Hepatocyte (in vitro differentiated cells): ENCODE data around the gene MICALL1. TPM values are rescaled to one million over a fixed set of nuclear protein-coding genes. Genes with fewer than 3 reads are reported as not detected.
A peak's percentile ranks its signal among the peaks of the same experiment; 100 is the strongest.

Experiments
- DNase-seq: peaks from one replicate; pipeline ENCODE4 v3.0.0-alpha.2; 2016; ENCODE audit warnings: low spot score
- H2AFZ ChIP-seq: fragments of 200-600 bp; sonication (generic); 2 replicates; pipeline ENCODE4 v1.6.0; 2016; ENCODE audit warnings: antibody characterized with exemption, mild to moderate bottlenecking
- H3K27ac ChIP-seq: fragments of 200-600 bp; sonication (generic); 2 replicates; pipeline ENCODE4 v1.5.1; 2016; ENCODE audit warnings: mild to moderate bottlenecking
- H3K27me3 ChIP-seq: fragments of 200-600 bp; sonication (generic); 2 replicates; pipeline ENCODE4 v1.6.1; 2016
- H3K36me3 ChIP-seq: fragments of 200-600 bp; sonication (generic); replicated peaks from 2 replicates; pipeline ENCODE4 v1.5.1; 2016; ENCODE audit warnings: low read depth; ENCODE audit not compliant: insufficient read depth
- H3K4me1 ChIP-seq: fragments of 200-600 bp; sonication (generic); 2 replicates; pipeline ENCODE4 v1.5.1; 2016; ENCODE audit warnings: mild to moderate bottlenecking, moderate library complexity; ENCODE audit not compliant: insufficient read depth
- H3K4me2 ChIP-seq: fragments of 200-600 bp; sonication (generic); 2 replicates; pipeline ENCODE4 v1.6.0; 2016
- H3K4me3 ChIP-seq: fragments of 200-600 bp; sonication (generic); 2 replicates; pipeline ENCODE4 v1.5.1; 2016; ENCODE audit warnings: mild to moderate bottlenecking
- H3K79me2 ChIP-seq: fragments of 200-600 bp; sonication (generic); 2 replicates; pipeline ENCODE4 v1.6.0; 2017; ENCODE audit warnings: mild to moderate bottlenecking
- H3K9me2 ChIP-seq: fragments of 200-600 bp; sonication (generic); replicated peaks from 2 replicates; pipeline ENCODE4 v1.6.0; 2017; ENCODE audit warnings: mild to moderate bottlenecking; ENCODE audit not compliant: insufficient read depth
- H3K9me3 ChIP-seq: fragments of 200-600 bp; sonication (generic); 2 replicates; pipeline ENCODE4 v1.5.1; 2016; ENCODE audit warnings: low read depth, mild to moderate bottlenecking
- H4K20me1 ChIP-seq: fragments of 200-600 bp; sonication (generic); 2 replicates; pipeline ENCODE4 v1.6.0; 2016; ENCODE audit warnings: mild to moderate bottlenecking; ENCODE audit not compliant: insufficient read depth, poor library complexity, severe bottlenecking
- EZH2 ChIP-seq: fragments of 200-600 bp; sonication (generic); IDR thresholded peaks from 2 replicates; pipeline ENCODE4 v1.6.1; 2016; ENCODE audit warnings: antibody characterized with exemption, mild to moderate bottlenecking, borderline replicate concordance
- EZH2phosphoT487 ChIP-seq: fragments of 200-600 bp; sonication (generic); IDR thresholded peaks from one replicate; pipeline ENCODE4 v1.6.1; 2018; ENCODE audit warnings: antibody characterized with exemption, mild to moderate bottlenecking, low read depth, moderate library complexity; ENCODE audit not compliant: unreplicated experiment, severe bottlenecking
- WGBS: methylation state at CpG from one replicate; pipeline ENCODE4 v1.1.6; 2016; ENCODE audit warnings: low lambda C conversion rate; ENCODE audit errors: missing lambda C conversion rate; 5-methylcytosine and 5-hydroxymethylcytosine counted together
- microRNA-seq: library from miRNA; unstranded; fragments of <30 nt; microRNA quantifications from one replicate; pipeline ENCODE4, GENCODE V29; 2017
- polyA plus RNA-seq: library from polyadenylated mRNA; unstranded; fragments of >200 nt; fragmentation: Nextera tagmentation; extraction: Ambion mirVana; gene quantifications from 2 replicates; pipeline ENCODE4 v1.2.1, GENCODE V29; 2016
- total RNA-seq: library from RNA; depleted of rRNA; stranded (reverse); fragments of >200 nt; gene quantifications from 2 replicates; pipeline ENCODE4 v1.2.3, GENCODE V29; 2014
- TF ChIP-seq, protein P1 (sequence below): fragments of 200-600 bp; sonication (generic); IDR thresholded peaks from 2 replicates; pipeline ENCODE4 v1.5.1; 2016; ENCODE audit warnings: antibody characterized with exemption, mild to moderate bottlenecking; ENCODE audit not compliant: poor library complexity

Gene MICALL1
- total and polyA plus RNA-seq, 2 experiments from 2014 or later, result 15.0 to 26.1 TPM

DNA sequence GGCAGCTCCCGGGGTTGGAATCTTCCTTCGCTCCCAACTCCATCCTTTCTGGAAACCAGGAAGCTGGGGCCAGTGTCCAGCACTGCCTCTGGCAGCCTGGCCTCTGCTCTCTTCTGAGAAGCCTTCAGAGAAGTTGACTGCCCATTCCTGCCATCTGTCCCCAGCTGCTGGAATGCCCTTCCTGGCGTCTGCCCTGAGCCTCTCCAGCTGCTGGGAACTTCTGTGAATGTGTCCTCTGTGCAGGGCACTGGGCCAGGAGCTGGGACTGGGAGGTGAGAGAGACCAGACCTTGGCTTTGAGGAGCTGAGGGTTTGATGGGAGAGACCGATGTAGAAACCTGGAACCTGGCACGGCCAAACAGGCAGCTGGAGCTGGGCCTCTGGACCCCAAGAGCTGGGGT is 84.2 kb downstream of the MICALL1 start:
- WGBS, result 94% methylated on average over 5 of the region's 5 CpGs
- H3K9me2 ChIP-seq, result no peaks in the 10 kb centered on the region
- H3K4me2 ChIP-seq, result no peak overlapping the region
- no peak overlapping the region for H3K27ac ChIP-seq
- no peak for DNase-seq
- no peaks in the 10 kb centered on the region for H3K4me1 ChIP-seq
- no peaks in the 10 kb centered on the region for H3K79me2 ChIP-seq
- H3K36me3 ChIP-seq, result no peaks in the 10 kb centered on the region
- no peaks in the 10 kb centered on the region for H3K27me3 ChIP-seq
- no peaks in the 10 kb centered on the region for H4K20me1 ChIP-seq
- TF ChIP-seq, protein P1, sequence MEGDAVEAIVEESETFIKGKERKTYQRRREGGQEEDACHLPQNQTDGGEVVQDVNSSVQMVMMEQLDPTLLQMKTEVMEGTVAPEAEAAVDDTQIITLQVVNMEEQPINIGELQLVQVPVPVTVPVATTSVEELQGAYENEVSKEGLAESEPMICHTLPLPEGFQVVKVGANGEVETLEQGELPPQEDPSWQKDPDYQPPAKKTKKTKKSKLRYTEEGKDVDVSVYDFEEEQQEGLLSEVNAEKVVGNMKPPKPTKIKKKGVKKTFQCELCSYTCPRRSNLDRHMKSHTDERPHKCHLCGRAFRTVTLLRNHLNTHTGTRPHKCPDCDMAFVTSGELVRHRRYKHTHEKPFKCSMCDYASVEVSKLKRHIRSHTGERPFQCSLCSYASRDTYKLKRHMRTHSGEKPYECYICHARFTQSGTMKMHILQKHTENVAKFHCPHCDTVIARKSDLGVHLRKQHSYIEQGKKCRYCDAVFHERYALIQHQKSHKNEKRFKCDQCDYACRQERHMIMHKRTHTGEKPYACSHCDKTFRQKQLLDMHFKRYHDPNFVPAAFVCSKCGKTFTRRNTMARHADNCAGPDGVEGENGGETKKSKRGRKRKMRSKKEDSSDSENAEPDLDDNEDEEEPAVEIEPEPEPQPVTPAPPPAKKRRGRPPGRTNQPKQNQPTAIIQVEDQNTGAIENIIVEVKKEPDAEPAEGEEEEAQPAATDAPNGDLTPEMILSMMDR, result no peak
- TF ChIP-seq EZH2phosphoT487 (no peak), EZH2 (no peak)
- no peak overlapping the region for H2AFZ ChIP-seq
- H3K9me3 ChIP-seq, result no peaks in the 10 kb centered on the region
- H3K4me3 ChIP-seq, result no peak overlapping the region

DNA sequence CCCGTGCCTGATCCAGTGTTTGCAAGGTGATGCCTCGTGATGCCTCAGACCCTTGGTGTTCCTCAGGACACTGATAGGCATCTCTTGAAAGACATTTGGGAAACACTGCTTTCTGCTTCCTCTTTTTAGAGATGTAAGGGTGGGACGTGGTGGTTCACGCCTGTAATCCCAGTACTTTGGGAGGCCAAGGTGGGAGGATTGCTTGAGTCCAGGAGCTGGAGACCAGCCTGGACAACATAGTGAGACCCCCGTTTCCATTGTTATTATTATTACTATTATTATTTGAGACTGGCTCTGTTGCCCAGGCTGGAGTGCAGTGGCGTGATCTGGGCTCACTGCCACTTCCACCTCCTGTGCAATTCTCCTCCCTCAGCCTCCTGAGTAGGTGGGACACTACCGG is 84.8 kb downstream of the MICALL1 start:
- H2AFZ ChIP-seq, result no peak overlapping the region

DNA sequence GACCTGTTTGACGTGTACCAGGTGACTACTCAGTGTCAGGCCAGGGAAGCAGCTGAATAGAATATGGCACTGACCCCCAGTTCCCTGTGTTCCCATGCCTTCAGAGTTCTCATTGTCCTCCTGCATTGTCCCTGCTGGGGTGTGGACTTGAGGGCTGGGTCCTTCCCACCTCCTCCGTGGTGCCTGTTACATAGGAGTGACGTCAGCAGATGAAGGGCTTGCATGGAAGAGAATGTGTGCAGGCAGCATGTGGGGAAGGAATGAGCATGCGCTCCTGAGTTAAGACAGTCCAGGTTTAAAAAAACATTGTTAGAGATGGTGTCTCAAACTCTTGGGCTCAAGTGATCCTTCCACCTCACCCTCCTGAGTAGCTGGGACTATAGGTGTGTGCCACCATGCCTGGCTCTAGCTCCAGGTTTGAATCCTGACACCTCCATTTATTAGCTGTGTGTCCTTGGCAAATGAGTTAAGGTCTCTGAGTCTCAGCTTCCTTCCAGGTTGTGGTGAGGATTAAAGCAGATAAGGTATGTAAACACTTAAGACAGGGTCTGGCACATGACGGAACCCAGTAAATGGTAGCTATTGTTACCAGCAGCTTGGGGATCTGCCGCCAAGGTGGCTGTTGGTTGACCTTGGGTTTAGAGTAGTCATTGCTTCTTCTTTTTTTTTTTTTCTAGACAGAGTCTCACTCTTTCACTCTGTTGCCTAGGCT is 85.8 kb downstream of the MICALL1 start:
- H3K27me3 ChIP-seq, result no peaks in the 10 kb centered on the region
- H3K4me2 ChIP-seq, result no peak overlapping the region
- TF ChIP-seq EZH2, result no peak
- H2AFZ ChIP-seq, result no peak overlapping the region
- H3K36me3 ChIP-seq, result no peaks in the 10 kb centered on the region
- H3K79me2 ChIP-seq, result no peaks in the 10 kb centered on the region
- WGBS, result 54% methylated on average over 6 of the region's 6 CpGs
- H3K9me2 ChIP-seq, result no peaks in the 10 kb centered on the region
- H3K9me3 ChIP-seq, result no peaks in the 10 kb centered on the region
- DNase-seq, result no peak
- no peak overlapping the region for H3K4me3 ChIP-seq
- H3K4me1 ChIP-seq, result no peaks in the 10 kb centered on the region
- no peaks in the 10 kb centered on the region for H4K20me1 ChIP-seq
- no peak overlapping the region for H3K27ac ChIP-seq

More for the DNA sequence above, 84.8 kb downstream of the MICALL1 start:
- no peaks in the 10 kb centered on the region for H3K27me3 ChIP-seq
- H4K20me1 ChIP-seq, result no peaks in the 10 kb centered on the region
- H3K79me2 ChIP-seq, result no peaks in the 10 kb centered on the region
- no peaks in the 10 kb centered on the region for H3K4me1 ChIP-seq
- 94% methylated on average over 7 of the region's 7 CpGs for WGBS
- H3K4me3 ChIP-seq, result no peak overlapping the region
- H3K36me3 ChIP-seq, result no peaks in the 10 kb centered on the region
- H3K9me2 ChIP-seq, result no peaks in the 10 kb centered on the region
- H3K27ac ChIP-seq, result no peak overlapping the region
- DNase-seq, result no peak
- no peak overlapping the region for H3K4me2 ChIP-seq
- TF ChIP-seq, protein P1, result no peak
- no peak for TF ChIP-seq EZH2phosphoT487
- TF ChIP-seq EZH2, result no peak
- H3K9me3 ChIP-seq, result no peaks in the 10 kb centered on the region

Small RNA genes within 50 kb of the gene (microRNA-seq; reads per million reads assigned to microRNA genes)
- gene MIR4534, result not detected
- gene MIR6820, result 4.5 reads per million, percentile 5 among the genes with 10 or more reads in this experiment

Other genes with a start within 250 kb of the MICALL1 start
- 15.0 and 18.3 TPM in 2 replicates for gene PDXP, start 247.6 kb upstream of the MICALL1 start, total RNA-seq
- gene PDXP, start 247.6 kb upstream of the MICALL1 start, polyA plus RNA-seq, result 25.0 and 27.6 TPM in 2 replicates
- 780 and 875 TPM in 2 replicates for gene LGALS1, start 230.7 kb upstream of the MICALL1 start, total RNA-seq
- gene LGALS1, start 230.7 kb upstream of the MICALL1 start, polyA plus RNA-seq, result 565 and 568 TPM in 2 replicates
- gene NOL12, start 220.0 kb upstream of the MICALL1 start, total RNA-seq, result 11.4 and 22.6 TPM in 2 replicates
- gene NOL12, start 220.0 kb upstream of the MICALL1 start, polyA plus RNA-seq, result 27.6 and 31.9 TPM in 2 replicates
- gene TRIOBP, start 209.2 kb upstream of the MICALL1 start, total RNA-seq, result 51.2 and 57.2 TPM in 2 replicates
- gene TRIOBP, start 209.2 kb upstream of the MICALL1 start, polyA plus RNA-seq, result 96.1 and 97.4 TPM in 2 replicates
- gene GCAT, start 98.4 kb upstream of the MICALL1 start, total RNA-seq, result 20.2 and 20.4 TPM in 2 replicates
- 31.5 and 40.0 TPM in 2 replicates for gene GCAT, start 98.4 kb upstream of the MICALL1 start, polyA plus RNA-seq
- not detected in 2 replicates for gene GALR3, start 82.9 kb upstream of the MICALL1 start, total RNA-seq
- gene GALR3, start 82.9 kb upstream of the MICALL1 start, polyA plus RNA-seq, result 0.29 TPM in 1 of 2 replicates, not detected in the other
- 28.5 and 30.4 TPM in 2 replicates for gene ANKRD54, start 62.0 kb upstream of the MICALL1 start, total RNA-seq
- gene ANKRD54, start 62.0 kb upstream of the MICALL1 start, polyA plus RNA-seq, result 29.9 and 33.2 TPM in 2 replicates
- 365 and 421 TPM in 2 replicates for gene EIF3L, start 56.9 kb upstream of the MICALL1 start, total RNA-seq
- gene EIF3L, start 56.9 kb upstream of the MICALL1 start, polyA plus RNA-seq, result 172 and 199 TPM in 2 replicates
- gene C22orf23, start 47.3 kb downstream of the MICALL1 start, total RNA-seq, result 0.30 TPM in 1 of 2 replicates, not detected in the other
- gene C22orf23, start 47.3 kb downstream of the MICALL1 start, polyA plus RNA-seq, result 0.29 TPM in 1 of 2 replicates, not detected in the other
- gene POLR2F, start 47.4 kb downstream of the MICALL1 start, total RNA-seq, result 59.4 and 74.3 TPM in 2 replicates
- 119 and 129 TPM in 2 replicates for gene POLR2F, start 47.4 kb downstream of the MICALL1 start, polyA plus RNA-seq
- gene SOX10, start 78.3 kb downstream of the MICALL1 start, total RNA-seq, result not detected in 2 replicates
- not detected in 2 replicates for gene SOX10, start 78.3 kb downstream of the MICALL1 start, polyA plus RNA-seq
- gene PICK1, start 151.1 kb downstream of the MICALL1 start, total RNA-seq, result 26.2 and 42.7 TPM in 2 replicates
- 43.1 and 54.9 TPM in 2 replicates for gene PICK1, start 151.1 kb downstream of the MICALL1 start, polyA plus RNA-seq
- not detected in 2 replicates for gene SLC16A8, start 177.9 kb downstream of the MICALL1 start, total RNA-seq
- 0.63 and 1.6 TPM in 2 replicates for gene SLC16A8, start 177.9 kb downstream of the MICALL1 start, polyA plus RNA-seq
- gene BAIAP2L2, start 204.4 kb downstream of the MICALL1 start, total RNA-seq, result 3.3 and 4.4 TPM in 2 replicates
- gene BAIAP2L2, start 204.4 kb downstream of the MICALL1 start, polyA plus RNA-seq, result 8.2 and 8.8 TPM in 2 replicates